ENCODE measurements around the gene NPC1. TPM values are rescaled to one million over a fixed set of nuclear protein-coding genes. Genes with fewer than 3 reads are reported as not detected.

NPC1 gene
- total RNA-seq, 1 experiment from 2014 or later = 63.4 TPM

DNA sequence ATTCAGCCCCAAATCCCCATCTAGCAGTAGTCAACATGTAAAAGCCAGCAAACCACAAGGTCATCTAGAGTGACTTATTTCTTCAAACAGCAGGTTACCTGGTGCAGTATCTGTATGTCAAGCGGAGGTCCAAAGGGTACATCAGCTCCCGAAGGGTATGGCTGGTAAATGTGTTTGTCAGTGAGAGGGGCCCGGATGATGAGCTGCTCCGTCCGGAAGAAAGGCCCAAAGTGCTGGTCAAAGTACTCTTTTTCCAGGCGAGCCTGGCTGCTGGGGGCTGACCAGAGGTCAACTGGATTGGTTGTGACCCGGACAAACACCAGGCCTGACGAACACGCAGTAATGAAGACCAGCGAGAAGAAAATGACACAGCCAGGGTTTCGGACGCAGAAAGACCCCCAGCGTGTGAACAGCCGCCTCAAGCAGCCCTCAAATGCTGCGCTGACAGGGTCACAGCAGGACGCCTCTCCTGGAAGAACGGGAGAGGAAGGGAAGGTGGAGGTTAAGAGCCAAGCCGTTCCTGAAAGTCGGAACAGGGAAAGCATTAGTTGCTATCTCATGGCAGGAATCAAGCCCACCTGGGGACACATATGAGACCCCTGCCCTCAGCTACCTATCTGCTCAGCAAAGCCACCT lies 30.0 kb downstream of the NPC1 start:
- no peak overlapping the region for H3K4me3 ChIP-seq (ENCODE audit: low read length)
- no peaks in the 10 kb centered on the region for H4K20me1 ChIP-seq (ENCODE audit: insufficient read depth, low read depth, low read length)
- H2AFZ ChIP-seq (ENCODE audit: low read length) = no peak overlapping the region
- H3K9ac ChIP-seq (ENCODE audit: low read length) = no peak overlapping the region
- no peaks in the 10 kb centered on the region for H3K4me1 ChIP-seq (ENCODE audit: low read length)
- H3K27ac ChIP-seq (ENCODE audit: low read length) = no peak overlapping the region
- no peaks in the 10 kb centered on the region for H3K9me2 ChIP-seq (replicated peaks; ENCODE audit: insufficient read depth, low read length)
- H3K79me2 ChIP-seq (ENCODE audit: low read length) = no peaks in the 10 kb centered on the region
- no peak overlapping the region for H3K4me2 ChIP-seq (ENCODE audit: low read depth, low read length, poor library complexity, severe bottlenecking)
- H3K36me3 ChIP-seq (ENCODE audit: insufficient read depth, low read length) = peaks cover 24% of the 10 kb centered on the region
- no peaks in the 10 kb centered on the region for H3K9me3 ChIP-seq (ENCODE audit: low read length)
- no peak for DNase-seq
- H3K27me3 ChIP-seq (ENCODE audit: low read length) = no peaks in the 10 kb centered on the region

DNA sequence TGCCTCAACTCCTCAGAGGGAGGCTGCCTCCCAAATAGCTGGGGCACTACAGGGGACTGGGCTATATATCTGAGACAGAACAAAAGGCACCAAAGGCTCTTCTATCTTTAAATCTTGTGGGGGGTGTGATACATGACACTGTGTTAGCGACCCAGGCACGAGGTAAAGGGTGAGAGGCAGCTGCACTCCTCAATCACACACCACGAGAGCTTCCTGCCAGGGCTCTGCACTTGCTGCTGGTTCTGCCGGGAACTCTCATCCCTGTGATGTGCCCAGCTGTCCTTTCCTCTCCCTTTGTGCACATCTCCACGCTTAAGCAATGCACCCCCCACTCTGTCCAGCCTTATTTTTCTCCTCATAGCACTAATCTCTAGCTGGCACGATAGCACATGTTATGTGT lies 32.4 kb downstream of the NPC1 start:
- Histone ChIP-seq H3K4me3 (ENCODE audit: low read length) (no peak overlapping the region), H3K4me2 (ENCODE audit: low read depth, low read length, poor library complexity, severe bottlenecking) (no peak overlapping the region), H3K79me2 (ENCODE audit: low read length) (no peaks in the 10 kb centered on the region), H3K27ac (ENCODE audit: low read length) (no peak overlapping the region), H4K20me1 (ENCODE audit: insufficient read depth, low read depth, low read length) (no peaks in the 10 kb centered on the region), H3K4me1 (ENCODE audit: low read length) (no peaks in the 10 kb centered on the region), H3K9me3 (ENCODE audit: low read length) (no peaks in the 10 kb centered on the region), H3K9ac (ENCODE audit: low read length) (no peak overlapping the region), H3K9me2 (replicated peaks; ENCODE audit: insufficient read depth, low read length) (no peaks in the 10 kb centered on the region), H2AFZ (ENCODE audit: low read length) (no peak overlapping the region), H3K27me3 (ENCODE audit: low read length) (no peaks in the 10 kb centered on the region), H3K36me3 (ENCODE audit: insufficient read depth, low read length) (peaks cover 21% of the 10 kb centered on the region)
- DNase-seq = no peak

DNA sequence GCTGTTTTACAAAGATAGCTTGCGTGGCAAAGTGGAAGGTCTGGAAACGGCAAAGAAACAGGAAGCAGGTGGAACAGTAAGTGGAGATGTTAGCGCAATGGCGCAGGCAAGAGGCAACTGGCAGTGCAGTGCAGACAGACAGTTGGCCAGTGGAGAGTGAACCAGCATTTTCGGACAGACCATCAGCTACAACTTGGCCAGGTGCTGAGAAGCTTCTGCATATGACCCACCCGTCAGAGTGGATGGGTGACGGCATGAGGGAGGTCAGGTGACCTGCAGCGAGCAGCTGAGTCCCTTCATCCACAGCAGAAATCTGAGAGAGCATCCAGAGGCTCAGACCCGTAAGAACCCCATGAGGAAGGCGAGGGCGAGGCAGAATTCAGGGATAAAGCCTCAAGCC lies 33.8 kb downstream of the NPC1 start:
- Histone ChIP-seq H3K79me2 (ENCODE audit: low read length) (no peaks in the 10 kb centered on the region), H3K9me3 (ENCODE audit: low read length) (no peaks in the 10 kb centered on the region), H3K9ac (ENCODE audit: low read length) (no peak overlapping the region), H3K4me3 (ENCODE audit: low read length) (no peak overlapping the region), H3K4me2 (ENCODE audit: low read depth, low read length, poor library complexity, severe bottlenecking) (no peak overlapping the region), H3K9me2 (replicated peaks; ENCODE audit: insufficient read depth, low read length) (no peaks in the 10 kb centered on the region), H4K20me1 (ENCODE audit: insufficient read depth, low read depth, low read length) (no peaks in the 10 kb centered on the region), H3K4me1 (ENCODE audit: low read length) (no peaks in the 10 kb centered on the region), H3K27me3 (ENCODE audit: low read length) (no peaks in the 10 kb centered on the region), H3K36me3 (ENCODE audit: insufficient read depth, low read length) (peaks cover 27% of the 10 kb centered on the region), H3K27ac (ENCODE audit: low read length) (no peak overlapping the region), H2AFZ (ENCODE audit: low read length) (no peak overlapping the region)
- no peak for DNase-seq

DNA sequence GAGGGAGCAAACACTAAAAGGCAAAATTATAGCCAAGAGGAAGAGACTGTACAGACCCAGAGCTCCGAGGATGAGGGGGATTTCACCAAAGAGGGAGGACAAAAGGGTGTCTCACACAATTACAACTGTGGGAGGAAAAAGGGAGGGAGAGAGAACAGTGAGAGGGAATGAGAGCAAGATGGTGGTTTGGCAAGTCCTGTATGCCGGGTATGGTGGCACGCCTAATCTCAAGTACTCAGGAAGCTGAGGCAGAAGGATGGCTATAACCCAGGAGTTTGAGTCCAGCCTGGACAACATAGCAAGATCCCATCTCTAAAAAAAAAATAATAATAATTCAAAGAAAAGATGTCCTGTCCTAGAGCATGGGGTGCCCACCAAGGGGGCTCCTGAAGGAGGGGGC lies 34.3 kb downstream of the NPC1 start:
- DNase-seq = no peak
- Histone ChIP-seq H3K9me3 (ENCODE audit: low read length) (no peaks in the 10 kb centered on the region), H3K9me2 (replicated peaks; ENCODE audit: insufficient read depth, low read length) (no peaks in the 10 kb centered on the region), H3K9ac (ENCODE audit: low read length) (no peak overlapping the region), H3K4me1 (ENCODE audit: low read length) (no peaks in the 10 kb centered on the region), H3K79me2 (ENCODE audit: low read length) (no peaks in the 10 kb centered on the region), H4K20me1 (ENCODE audit: insufficient read depth, low read depth, low read length) (no peaks in the 10 kb centered on the region), H3K27me3 (ENCODE audit: low read length) (no peaks in the 10 kb centered on the region), H3K36me3 (ENCODE audit: insufficient read depth, low read length) (peaks cover 27% of the 10 kb centered on the region), H3K27ac (ENCODE audit: low read length) (no peak overlapping the region), H2AFZ (ENCODE audit: low read length) (no peak overlapping the region), H3K4me3 (ENCODE audit: low read length) (no peak overlapping the region), H3K4me2 (ENCODE audit: low read depth, low read length, poor library complexity, severe bottlenecking) (no peak overlapping the region)

DNA sequence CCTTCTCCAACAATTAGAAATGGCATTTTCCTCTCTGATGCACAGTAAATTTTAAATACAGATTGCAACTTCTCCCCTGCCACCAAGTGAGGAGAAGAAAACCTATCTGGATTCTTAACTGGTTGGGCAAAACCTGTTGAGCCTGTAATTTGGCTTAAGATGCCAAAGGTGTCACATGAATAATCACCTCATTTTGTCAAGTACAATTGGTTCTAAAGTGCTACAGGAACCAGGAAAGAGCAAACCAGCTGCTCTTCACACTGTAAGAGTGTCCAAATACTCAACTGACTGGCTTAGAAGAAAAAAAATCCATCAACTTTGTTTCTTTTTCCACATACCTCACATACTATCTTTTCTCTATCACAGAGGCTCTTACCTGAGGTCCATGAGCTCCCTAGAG lies 35.4 kb downstream of the NPC1 start:
- Histone ChIP-seq H3K79me2 (ENCODE audit: low read length) (no peaks in the 10 kb centered on the region), H3K9me2 (replicated peaks; ENCODE audit: insufficient read depth, low read length) (no peaks in the 10 kb centered on the region), H4K20me1 (ENCODE audit: insufficient read depth, low read depth, low read length) (no peaks in the 10 kb centered on the region), H3K9ac (ENCODE audit: low read length) (no peak overlapping the region), H2AFZ (ENCODE audit: low read length) (no peak overlapping the region), H3K27ac (ENCODE audit: low read length) (no peak overlapping the region), H3K9me3 (ENCODE audit: low read length) (no peaks in the 10 kb centered on the region), H3K27me3 (ENCODE audit: low read length) (no peaks in the 10 kb centered on the region), H3K4me2 (ENCODE audit: low read depth, low read length, poor library complexity, severe bottlenecking) (no peak overlapping the region), H3K4me3 (ENCODE audit: low read length) (no peak overlapping the region), H3K4me1 (ENCODE audit: low read length) (no peaks in the 10 kb centered on the region), H3K36me3 (ENCODE audit: insufficient read depth, low read length) (peaks cover 23% of the 10 kb centered on the region)
- DNase-seq = no peak

DNA sequence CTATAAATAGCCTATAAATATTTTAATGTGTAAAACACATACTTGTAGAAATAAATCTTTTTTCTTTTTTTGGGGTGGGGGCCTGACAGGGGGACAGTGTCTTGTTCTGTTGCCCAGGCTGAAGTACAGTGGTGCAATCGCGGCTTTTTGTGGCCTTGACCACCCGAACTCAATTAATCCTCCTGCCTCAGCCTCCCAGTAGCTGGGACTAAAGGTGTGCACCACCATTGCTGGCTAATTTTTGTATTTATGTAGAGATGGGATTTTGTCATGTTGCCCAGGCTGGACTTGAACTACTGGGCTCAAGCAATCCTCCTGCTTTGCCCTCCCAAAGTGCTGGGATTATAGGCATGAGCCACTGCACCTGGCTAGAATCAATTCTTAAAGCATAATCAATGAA lies 37.6 kb downstream of the NPC1 start:
- Histone ChIP-seq H3K27ac (ENCODE audit: low read length) (no peak overlapping the region), H3K9ac (ENCODE audit: low read length) (no peak overlapping the region), H3K4me3 (ENCODE audit: low read length) (no peak overlapping the region), H3K4me1 (ENCODE audit: low read length) (no peaks in the 10 kb centered on the region), H2AFZ (ENCODE audit: low read length) (no peak overlapping the region), H3K9me2 (replicated peaks; ENCODE audit: insufficient read depth, low read length) (no peaks in the 10 kb centered on the region), H4K20me1 (ENCODE audit: insufficient read depth, low read depth, low read length) (no peaks in the 10 kb centered on the region), H3K27me3 (ENCODE audit: low read length) (no peaks in the 10 kb centered on the region), H3K36me3 (ENCODE audit: insufficient read depth, low read length) (peaks cover 28% of the 10 kb centered on the region), H3K9me3 (ENCODE audit: low read length) (no peaks in the 10 kb centered on the region), H3K79me2 (ENCODE audit: low read length) (no peaks in the 10 kb centered on the region), H3K4me2 (ENCODE audit: low read depth, low read length, poor library complexity, severe bottlenecking) (no peak overlapping the region)
- no peak for DNase-seq

DNA sequence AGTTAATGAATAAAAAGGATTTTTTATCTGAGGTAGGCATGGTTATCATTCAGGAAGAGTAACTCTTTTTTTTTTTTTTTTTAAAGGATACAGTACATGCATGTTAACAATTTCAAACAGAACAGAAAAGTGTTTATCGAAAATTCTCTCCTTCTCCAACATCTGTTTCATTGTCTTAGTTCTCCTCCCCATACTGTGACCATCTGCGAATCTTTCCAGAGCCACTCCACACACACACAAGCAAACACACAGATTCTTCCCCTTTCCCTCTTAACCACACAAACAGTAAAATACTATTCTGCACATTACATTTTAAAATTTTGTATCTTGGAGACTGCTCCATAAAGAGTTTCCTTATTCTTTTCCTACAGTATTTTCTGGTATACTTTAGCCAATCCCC lies 38.0 kb downstream of the NPC1 start:
- H3K9ac ChIP-seq (ENCODE audit: low read length) = no peak overlapping the region
- no peaks in the 10 kb centered on the region for H3K9me2 ChIP-seq (replicated peaks; ENCODE audit: insufficient read depth, low read length)

DNA sequence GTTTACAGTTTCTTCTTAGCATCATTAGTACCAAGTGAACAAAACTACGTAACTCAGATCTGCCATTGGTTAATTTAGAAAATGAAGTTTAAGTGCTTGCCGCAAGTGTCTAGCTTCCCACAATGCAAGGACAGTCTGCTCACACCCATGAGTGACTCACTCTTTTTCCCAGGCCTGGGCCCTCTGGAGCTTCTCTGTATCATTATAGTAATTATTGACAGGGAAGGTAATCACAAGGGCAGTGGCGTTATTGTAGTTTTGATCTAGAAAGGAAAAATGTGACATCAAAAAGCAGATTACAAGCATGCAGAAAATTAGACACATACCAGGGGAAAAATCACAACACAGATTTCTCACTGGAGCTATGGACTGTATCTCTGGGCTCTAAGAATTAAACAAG lies 38.5 kb downstream of the NPC1 start:
- Histone ChIP-seq H3K4me2 (ENCODE audit: low read depth, low read length, poor library complexity, severe bottlenecking) (no peak overlapping the region), H3K27ac (ENCODE audit: low read length) (no peak overlapping the region), H3K36me3 (ENCODE audit: insufficient read depth, low read length) (peaks cover 28% of the 10 kb centered on the region), H3K4me1 (ENCODE audit: low read length) (no peaks in the 10 kb centered on the region), H3K9me2 (replicated peaks; ENCODE audit: insufficient read depth, low read length) (no peaks in the 10 kb centered on the region), H2AFZ (ENCODE audit: low read length) (no peak overlapping the region), H3K4me3 (ENCODE audit: low read length) (no peak overlapping the region), H3K27me3 (ENCODE audit: low read length) (no peaks in the 10 kb centered on the region), H4K20me1 (ENCODE audit: insufficient read depth, low read depth, low read length) (no peaks in the 10 kb centered on the region), H3K79me2 (ENCODE audit: low read length) (no peaks in the 10 kb centered on the region), H3K9ac (ENCODE audit: low read length) (no peak overlapping the region), H3K9me3 (ENCODE audit: low read length) (no peaks in the 10 kb centered on the region)
- DNase-seq = no peak

More for the DNA sequence above, 38.0 kb downstream of the NPC1 start:
- Histone ChIP-seq H3K4me2 (ENCODE audit: low read depth, low read length, poor library complexity, severe bottlenecking) (no peak overlapping the region), H3K27me3 (ENCODE audit: low read length) (no peaks in the 10 kb centered on the region), H3K4me1 (ENCODE audit: low read length) (no peaks in the 10 kb centered on the region), H2AFZ (ENCODE audit: low read length) (no peak overlapping the region), H3K4me3 (ENCODE audit: low read length) (no peak overlapping the region), H3K9me3 (ENCODE audit: low read length) (no peaks in the 10 kb centered on the region), H3K79me2 (ENCODE audit: low read length) (no peaks in the 10 kb centered on the region), H3K27ac (ENCODE audit: low read length) (no peak overlapping the region), H3K36me3 (ENCODE audit: insufficient read depth, low read length) (peaks cover 28% of the 10 kb centered on the region), H4K20me1 (ENCODE audit: insufficient read depth, low read depth, low read length) (no peaks in the 10 kb centered on the region)
- no peak for DNase-seq

DNA sequence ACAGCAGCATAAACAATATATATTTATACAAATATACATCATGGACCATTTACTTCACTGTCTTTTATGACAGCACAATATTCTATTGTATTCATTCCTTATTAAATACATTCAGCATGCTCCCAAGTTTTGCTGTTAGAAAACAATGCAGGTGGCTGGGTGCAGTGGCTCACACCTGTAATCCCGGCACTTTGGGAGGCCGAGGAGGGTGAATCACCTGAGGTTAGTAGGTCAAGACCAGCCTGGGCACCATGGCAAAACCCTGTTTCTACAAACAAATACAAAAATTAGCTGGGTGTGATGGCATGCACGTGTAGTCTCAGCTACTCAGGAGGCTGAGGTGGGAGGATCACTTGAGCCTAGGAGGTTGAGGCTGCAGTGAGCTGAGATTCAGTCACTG lies 39.0 kb downstream of the NPC1 start:
- Histone ChIP-seq H3K27me3 (ENCODE audit: low read length) (no peaks in the 10 kb centered on the region), H3K4me1 (ENCODE audit: low read length) (no peaks in the 10 kb centered on the region), H3K79me2 (ENCODE audit: low read length) (no peaks in the 10 kb centered on the region), H3K9me3 (ENCODE audit: low read length) (no peaks in the 10 kb centered on the region), H2AFZ (ENCODE audit: low read length) (no peak overlapping the region), H3K36me3 (ENCODE audit: insufficient read depth, low read length) (peaks cover 25% of the 10 kb centered on the region), H3K9me2 (replicated peaks; ENCODE audit: insufficient read depth, low read length) (no peaks in the 10 kb centered on the region), H4K20me1 (ENCODE audit: insufficient read depth, low read depth, low read length) (no peaks in the 10 kb centered on the region), H3K9ac (ENCODE audit: low read length) (no peak overlapping the region), H3K27ac (ENCODE audit: low read length) (no peak overlapping the region), H3K4me3 (ENCODE audit: low read length) (no peak overlapping the region), H3K4me2 (ENCODE audit: low read depth, low read length, poor library complexity, severe bottlenecking) (no peak overlapping the region)
- no peak for DNase-seq

Measured in Karpas-422 (cell line).